Fibroblast of the aortic adventitia (primary cell): ENCODE results near the gene MPO. TPM values are rescaled to one million over a fixed set of nuclear protein-coding genes. Genes with fewer than 3 reads are reported as not detected.

Source experiments
- DNase-seq: peaks from one replicate; pipeline ENCODE4 v3.0.0-alpha.2; 2010; ENCODE audit warnings: low read depth
- H3K4me3 ChIP-seq: 2 replicates; pipeline ENCODE4 v1.5.1; 2011; ENCODE audit warnings: low read depth, mild to moderate bottlenecking, control low read depth, low read length, moderate library complexity
- CTCF ChIP-seq: IDR thresholded peaks from 2 replicates; pipeline ENCODE4 v1.5.1; 2011; ENCODE audit warnings: mild to moderate bottlenecking, low read length, control low read depth, inconsistent platforms; ENCODE audit not compliant: insufficient read depth
- total RNA-seq: library from RNA; depleted of rRNA; stranded (reverse); fragments of >200 nt; gene quantifications from 2 replicates; pipeline ENCODE4 v1.2.3, GENCODE V29; 2012; ENCODE audit warnings: low replicate concordance

MPO gene
- total RNA-seq, 1 donor: 0.09 TPM

- DNase-seq: no peak
Measured at GRCh38 chr17:58282442-58282841, 1.7 kb upstream of the MPO start.

GRCh38 chr17:58281511-58282011 lies 826 bp upstream of the MPO start:
- no peak for TF ChIP-seq CTCF
- H3K4me3 ChIP-seq: no peak overlapping the region
- no peak for DNase-seq

More at GRCh38 chr17:58282442-58282841, 1.7 kb upstream of the MPO start:
- no peak overlapping the region for H3K4me3 ChIP-seq
- no peak for TF ChIP-seq CTCF

GRCh38 chr17:58279736-58280479 lies 827 bp downstream of the MPO start:
- TF ChIP-seq CTCF: no peak
- no peak for DNase-seq
- H3K4me3 ChIP-seq: no peak overlapping the region

GRCh38 chr17:58279016-58279711 lies 1.6 kb downstream of the MPO start:
- no peak for TF ChIP-seq CTCF
- H3K4me3 ChIP-seq: no peak overlapping the region
- peak; percentile 10 for DNase-seq

GRCh38 chr17:58278661-58279015 lies 2.1 kb downstream of the MPO start:
- TF ChIP-seq CTCF: no peak
- DNase-seq: peak; percentile 13
- H3K4me3 ChIP-seq: no peak overlapping the region

GRCh38 chr17:58277802-58278595 lies 2.7 kb downstream of the MPO start:
- no peak for TF ChIP-seq CTCF
- H3K4me3 ChIP-seq: no peak overlapping the region
- DNase-seq: no peak
